IMR-90 (cell line): ENCODE results near the gene ITPR3. TPM values are rescaled to one million over a fixed set of nuclear protein-coding genes. Genes with fewer than 3 reads are reported as not detected.

Source experiments
- ATAC-seq: fragments of 200-7000 bp; cut with Tn5 transposase; 2 replicates; pipeline ENCODE4 v1.9.1; 2020; ENCODE audit warnings: low read depth, mild to moderate bottlenecking, moderate library complexity
- BruUV-seq: library from RNA; stranded (reverse); fragments of 400-500 nt; replicated peaks from 2 replicates; lab custom pipeline; 2021; lab: Mats Ljungman, UMichigan
- CTCF ChIA-PET: fragments of 300-600 bp; formaldehyde crosslinking; extraction: SDS; loops from one replicate; lab custom pipeline; 2021; ENCODE audit warnings: antibody characterized with exemption; lab: Yijun Ruan, JAX
- POLR2A ChIA-PET: fragments of 300-600 bp; sonication (Branson Sonifier 250); formaldehyde crosslinking; loops from one replicate; lab custom pipeline; 2022; ENCODE audit warnings: antibody characterized with exemption; ENCODE audit not compliant: unreplicated experiment; lab: Charles Lee
- DNase-seq: peaks from one replicate; pipeline ENCODE4 v3.0.0; 2013
- H2AFZ ChIP-seq: replicated peaks from 2 replicates; pipeline ENCODE3; 2013; ENCODE audit warnings: low read length, mild to moderate bottlenecking; ENCODE audit not compliant: poor library complexity
- H2AK5ac ChIP-seq: 2 replicates; pipeline ENCODE4 v1.6.1; 2013; ENCODE audit warnings: low read depth, low read length, inconsistent platforms
- H2AK9ac ChIP-seq: replicated peaks from 2 replicates; pipeline ENCODE3; 2013; ENCODE audit warnings: mild to moderate bottlenecking, low read depth, low read length, moderate library complexity; ENCODE audit not compliant: poor library complexity
- H2BK120ac ChIP-seq: 2 replicates; pipeline ENCODE4 v1.6.1; 2013; ENCODE audit warnings: low read depth, low read length, inconsistent platforms
- H2BK15ac ChIP-seq: 3 replicates; pipeline ENCODE4 v1.6.1; 2013; ENCODE audit warnings: low read depth, low read length, inconsistent platforms
- H2BK20ac ChIP-seq: 2 replicates; pipeline ENCODE4 v1.6.1; 2013; ENCODE audit warnings: low read depth, mild to moderate bottlenecking, inconsistent platforms, low read length, moderate library complexity
- H2BK5ac ChIP-seq: 2 replicates; pipeline ENCODE4 v1.6.1; 2013; ENCODE audit warnings: mild to moderate bottlenecking, low read depth, low read length, inconsistent platforms; ENCODE audit not compliant: poor library complexity, severe bottlenecking
- H3K14ac ChIP-seq: replicated peaks from 2 replicates; pipeline ENCODE4 v1.6.1; 2013; ENCODE audit warnings: low read depth, low read length, inconsistent platforms
- H3K18ac ChIP-seq: 2 replicates; pipeline ENCODE4 v1.6.1; 2013; ENCODE audit warnings: low read depth, low read length, control low read depth
- H3K23ac ChIP-seq: 2 replicates; pipeline ENCODE4 v1.6.1; 2013; ENCODE audit warnings: low read depth, low read length, inconsistent platforms
- H3K27ac ChIP-seq: 2 replicates; pipeline ENCODE4 v1.5.1; 2013; ENCODE audit warnings: mild to moderate bottlenecking, control low read depth, low read length; ENCODE audit not compliant: insufficient read depth
- H3K27me3 ChIP-seq: 2 replicates; pipeline ENCODE4 v1.6.1; 2013; ENCODE audit warnings: low read length; ENCODE audit not compliant: control insufficient read depth, insufficient read depth
- H3K36me3 ChIP-seq: 2 replicates; pipeline ENCODE4 v1.6.1; 2013; ENCODE audit warnings: low read length, mixed read lengths; ENCODE audit not compliant: control insufficient read depth, insufficient read depth
- H3K4ac ChIP-seq: 2 replicates; pipeline ENCODE4 v1.6.1; 2013; ENCODE audit warnings: low read depth, low read length, inconsistent platforms
- H3K4me1 ChIP-seq: 2 replicates; pipeline ENCODE4 v1.6.1; 2013; ENCODE audit warnings: low read length, mixed read lengths; ENCODE audit not compliant: control insufficient read depth, insufficient read depth
- H3K4me2 ChIP-seq: 2 replicates; pipeline ENCODE4 v1.6.1; 2013; ENCODE audit warnings: low read depth, mild to moderate bottlenecking, control low read depth, low read length, moderate library complexity
- H3K4me3 ChIP-seq: 2 replicates; pipeline ENCODE4 v1.5.1; 2013; ENCODE audit warnings: low read depth, mild to moderate bottlenecking, control low read depth, low read length, moderate library complexity; ENCODE audit not compliant: insufficient read depth
- H3K56ac ChIP-seq: 2 replicates; pipeline ENCODE4 v1.6.1; 2013; ENCODE audit warnings: low read length, inconsistent platforms; ENCODE audit not compliant: insufficient read depth; ENCODE audit errors: extremely low read depth
- H3K79me1 ChIP-seq, 2 experiments: 2 replicates each; pipeline ENCODE4 v1.6.1; 2013; ENCODE audit warnings: low read length in 2 of 2, inconsistent platforms in 1 of 2, low read depth in 1 of 2
- H3K9ac ChIP-seq: 2 replicates; pipeline ENCODE4 v1.6.1; 2013; ENCODE audit warnings: low read depth, low read length, control low read depth
- H3K9me1 ChIP-seq: 2 replicates; pipeline ENCODE4 v1.6.1; 2013; ENCODE audit warnings: low read length, inconsistent platforms; ENCODE audit not compliant: insufficient read depth
- H3K9me3 ChIP-seq: 2 replicates; pipeline ENCODE4 v1.6.1; 2013; ENCODE audit warnings: low read length; ENCODE audit not compliant: control insufficient read depth, insufficient read depth
- H4K20me1 ChIP-seq: 2 replicates; pipeline ENCODE4 v1.6.1; 2013; ENCODE audit warnings: low read length, inconsistent platforms; ENCODE audit not compliant: insufficient read depth
- H4K5ac ChIP-seq: 2 replicates; pipeline ENCODE4 v1.6.1; 2013; ENCODE audit warnings: mild to moderate bottlenecking, low read depth, low read length, control low read depth
- H4K8ac ChIP-seq, 2 experiments: 2 replicates each; pipeline ENCODE4 v1.6.1; 2013; ENCODE audit warnings: low read depth in 2 of 2, low read length in 2 of 2, control low read depth in 1 of 2, inconsistent platforms in 1 of 2
- H4K91ac ChIP-seq: 2 replicates; pipeline ENCODE4 v1.6.1; 2013; ENCODE audit warnings: low read depth, low read length, inconsistent platforms; ENCODE audit not compliant: insufficient read depth
- NFE2L2 ChIP-seq: fragments of 150-350 bp; IDR thresholded peaks from 2 replicates; pipeline ENCODE4 v1.6.1; 2016; ENCODE audit warnings: low read depth, mild to moderate bottlenecking, low read length
- RCOR1 ChIP-seq: IDR thresholded peaks from 2 replicates; pipeline ENCODE4 v1.6.1; 2012; ENCODE audit warnings: mild to moderate bottlenecking, low read length, improper control_type of control experiment; ENCODE audit not compliant: insufficient replicate concordance
- WGBS, 2 experiments: methylation state at CpG; one replicate each; pipeline versions ENCODE4 v1.1.5 to v1.1.7; 2013; ENCODE audit warnings: missing lambda C conversion rate in 2 of 2; ENCODE audit not compliant: insufficient read length in 1 of 2; ENCODE audit errors: extremely low coverage in 2 of 2; 5-methylcytosine and 5-hydroxymethylcytosine counted together
- dilution Hi-C: fragments of 300-500 bp; cut with HindIII; formaldehyde crosslinking; loops from one replicate; pipeline ENCODE4 v1.14.3; 2018; ENCODE audit warnings: low sequenced_read_pairs; ENCODE audit not compliant: unreplicated experiment
- in situ Hi-C: fragments of 300-500 bp; cut with MboI; formaldehyde crosslinking; loops from 3 replicates; pipeline ENCODE4 v1.14.3; 2019; ENCODE audit warnings: low sequenced_read_pairs, inconsistent platforms, mixed read lengths
- intact Hi-C: fragments of 100-400 bp; cut with micrococcal nuclease; formaldehyde crosslinking; loops from 2 replicates; pipeline ENCODE4 v1.10.0; 2022
- polyA plus RNA-seq, 3 experiments: library from polyadenylated mRNA; depleted of rRNA; stranded (reverse); fragments of >200 nt; gene quantifications; 2 replicates each; pipeline ENCODE4 v1.2.3, GENCODE V29; 2012; ENCODE audit warnings: low replicate concordance in 1 of 3
- total RNA-seq: library from RNA; depleted of rRNA; stranded (reverse); fragments of >200 nt; gene quantifications from 2 replicates; pipeline ENCODE4 v1.2.3, GENCODE V29; 2012

Gene ITPR3
- total and polyA plus RNA-seq, 2 of the 4 experiments (the other 2 are of a cell fraction): 1.6 to 3.7 TPM

GRCh38 chr6:33609019-33609418 lies 12.1 kb upstream of the ITPR3 start:
- Histone ChIP-seq H2BK20ac (peak overlapping the region; percentile 36; the same call in 1 of the 2 replicates), H4K20me1 (no peaks in the 10 kb centered on the region), H3K36me3 (no peaks in the 10 kb centered on the region), H4K8ac (peak overlapping the region in 1 of 2 experiments; percentile 50; a peak in 2 of 4 replicates), H3K4ac (peak overlapping the region; percentile 46), H3K9me1 (peaks cover 17% of the 10 kb centered on the region; the same call in 1 of the 2 replicates), H3K4me1 (peaks cover 16% of the 10 kb centered on the region), H3K14ac (0 out of 2 replicates have a peak overlapping the region, but pooled peaks have one; percentile 49), H2BK120ac (peak overlapping the region; percentile 47; the same call in 1 of the 2 replicates), H2AK5ac (peak overlapping the region; percentile 47), H3K9me3 (no peaks in the 10 kb centered on the region), H3K56ac (no peak overlapping the region), H3K4me2 (0 out of 2 replicates have a peak overlapping the region, but pooled peaks have one; percentile 5), H3K9ac (no peak overlapping the region), H2AK9ac (peak overlapping the region; percentile 88), H3K18ac (peak overlapping the region; percentile 17; the same call in 1 of the 2 replicates), H2BK15ac (no peak overlapping the region), H4K91ac (peak overlapping the region; percentile 33; the same call in 1 of the 2 replicates), H3K27me3 (no peaks in the 10 kb centered on the region), H3K27ac (no peak overlapping the region), H2BK5ac (no peak overlapping the region), H3K23ac (no peak overlapping the region), H4K5ac (no peak overlapping the region), H3K79me1 (no peaks in the 10 kb centered on the region), H2AFZ (no peak overlapping the region), H3K4me3 (no peak overlapping the region)
- no TSS peak for BruUV-seq
- no CpG with 5 or more reads among the region's 3 CpGs for WGBS, 2 experiments
- dilution Hi-C loops: no loop called here
- no peak; the same call in 1 of the 2 replicates for ATAC-seq
- in situ Hi-C loops: no loop called here
- ChIA-PET CTCF (no interaction called here), POLR2A (no interaction called here)
- peak; percentile 83 for TF ChIP-seq NFE2L2
- TF ChIP-seq RCOR1: no peak
- DNase-seq: no peak
- intact Hi-C loops: no loop called here
